ENCODE measurements around the gene RBM20.

GRCh38 chr10:110735620-110736027 lies 91.5 kb downstream of the RBM20 start:
- TF ChIP-seq CTCF (IDR thresholded peaks at IDR 0.05) (no peak), POLR2A (IDR thresholded peaks at IDR 0.05) (no peak)

All from thyroid gland (tissue), 4 donors.